Spleen (tissue), 7 donors: ENCODE data around the gene COX7C.

Experiments
- POLR2A ChIP-seq, 3 donors: fragments of 450-650 bp; IDR thresholded peaks; one replicate each; pipeline ENCODE4 v1.5.1; 2017; ENCODE audit warnings: antibody characterized with exemption in 3 of 3, mild to moderate bottlenecking in 1 of 3
- POLR2AphosphoS5 ChIP-seq, 3 donors: sonication (generic); formaldehyde crosslinking; IDR thresholded peaks; one replicate each; pipeline ENCODE4 v1.5.1; 2017; ENCODE audit warnings: antibody characterized with exemption in 3 of 3
- TF ChIP-seq, protein P1 (sequence below), 11 experiments: fragments of 200-600 bp in 7 of 11; fragments of 450-650 bp in 4 of 11; sonication (generic) in 4 of 11; IDR thresholded peaks in 8 of 11; conservative IDR thresholded peaks in 3 of 11; 1 replicate in 7 of 11; 2 replicates in 4 of 11; pipeline versions ENCODE4 v1.4.0 to v1.8.0; 2016 to 2021; ENCODE audit warnings: antibody characterized with exemption in 11 of 11, inconsistent platforms in 4 of 11, mild to moderate bottlenecking in 1 of 11
- donor health status: DM: no; HTN: no; CAD: no; lungs with moderate emphysema.
- donor health status: DM: no; HTN: no; CAD: no.
- donor health status: DM: no; HTN: no; CAD: no.

- TF ChIP-seq POLR2A (IDR thresholded peaks at IDR 0.05) (no peak), POLR2AphosphoS5 (IDR thresholded peaks at IDR 0.05) (no peak)
- TF ChIP-seq, protein P1, sequence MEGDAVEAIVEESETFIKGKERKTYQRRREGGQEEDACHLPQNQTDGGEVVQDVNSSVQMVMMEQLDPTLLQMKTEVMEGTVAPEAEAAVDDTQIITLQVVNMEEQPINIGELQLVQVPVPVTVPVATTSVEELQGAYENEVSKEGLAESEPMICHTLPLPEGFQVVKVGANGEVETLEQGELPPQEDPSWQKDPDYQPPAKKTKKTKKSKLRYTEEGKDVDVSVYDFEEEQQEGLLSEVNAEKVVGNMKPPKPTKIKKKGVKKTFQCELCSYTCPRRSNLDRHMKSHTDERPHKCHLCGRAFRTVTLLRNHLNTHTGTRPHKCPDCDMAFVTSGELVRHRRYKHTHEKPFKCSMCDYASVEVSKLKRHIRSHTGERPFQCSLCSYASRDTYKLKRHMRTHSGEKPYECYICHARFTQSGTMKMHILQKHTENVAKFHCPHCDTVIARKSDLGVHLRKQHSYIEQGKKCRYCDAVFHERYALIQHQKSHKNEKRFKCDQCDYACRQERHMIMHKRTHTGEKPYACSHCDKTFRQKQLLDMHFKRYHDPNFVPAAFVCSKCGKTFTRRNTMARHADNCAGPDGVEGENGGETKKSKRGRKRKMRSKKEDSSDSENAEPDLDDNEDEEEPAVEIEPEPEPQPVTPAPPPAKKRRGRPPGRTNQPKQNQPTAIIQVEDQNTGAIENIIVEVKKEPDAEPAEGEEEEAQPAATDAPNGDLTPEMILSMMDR (IDR thresholded peaks at IDR 0.05 in 8 of 11, conservative IDR thresholded peaks at IDR 0.05 in 3 of 11): no peak
Measured at GRCh38 chr5:86605881-86606280, 11.9 kb upstream of the COX7C start.
